Activated CD8-positive, alpha-beta T cell treated with anti-CD3 and anti-CD28 coated beads for 36 hours (primary cell): ENCODE data around the gene DENND10. TPM values are rescaled to one million over a fixed set of nuclear protein-coding genes. Genes with fewer than 3 reads are reported as not detected.

ENCODE experiments used
- ATAC-seq: fragments of 200-7000 bp; cut with Tn5 transposase; one replicate; pipeline ENCODE4 v1.10.0; 2021; ENCODE audit warnings: mild to moderate bottlenecking, moderate library complexity
- CTCF ChIA-PET: fragments of 350-600 bp; sonication (Branson Sonifier 250); formaldehyde crosslinking; loops from one replicate; lab custom pipeline; 2021; ENCODE audit warnings: antibody characterized with exemption; lab: Charles Lee
- POLR2A ChIA-PET: fragments of 350-600 bp; sonication (Branson Sonifier 250); formaldehyde crosslinking; loops from one replicate; lab custom pipeline; 2021; ENCODE audit warnings: antibody characterized with exemption; lab: Charles Lee
- DNase-seq: peaks from one replicate; pipeline ENCODE4 v3.0.0-alpha.2; 2020
- H3K27ac Mint-ChIP-seq: one replicate; pipeline ENCODE4 v1.8.0; 2021; ENCODE audit warnings: mild to moderate bottlenecking, mixed read lengths
- H3K27me3 Mint-ChIP-seq: one replicate; pipeline ENCODE4 v1.8.0; 2021; ENCODE audit warnings: mixed read lengths
- H3K36me3 Mint-ChIP-seq: one replicate; pipeline ENCODE4 v1.8.0; 2021; ENCODE audit warnings: low read depth, mixed read lengths
- H3K4me1 Mint-ChIP-seq: one replicate; pipeline ENCODE4 v1.8.0; 2021; ENCODE audit warnings: low read depth, mixed read lengths
- H3K4me3 Mint-ChIP-seq: one replicate; pipeline ENCODE4 v1.8.0; 2021; ENCODE audit warnings: mild to moderate bottlenecking, moderate library complexity, mixed read lengths
- H3K9me3 Mint-ChIP-seq: one replicate; pipeline ENCODE4 v1.8.0; 2021; ENCODE audit warnings: mixed read lengths
- CTCF ChIP-seq: fragments of 200-600 bp; IDR thresholded peaks from one replicate; pipeline ENCODE4 v1.8.0; 2022; ENCODE audit warnings: antibody characterized with exemption, mild to moderate bottlenecking
- intact Hi-C: fragments of 100-400 bp; cut with micrococcal nuclease; formaldehyde crosslinking; loops from one replicate; pipeline ENCODE4 v1.10.0; 2022
- total RNA-seq, 2 experiments: library from RNA; stranded (reverse); gene quantifications; one replicate each; pipeline ENCODE4 v1.2.3, GENCODE V29; 2021

Gene DENND10
- total RNA-seq, 2 experiments from 2014 or later = 16.9 to 18.6 TPM

GRCh38 chr10:119165171-119166117 is 61.5 kb downstream of the DENND10 start, which contains the start of gene SFXN4:
SFXN4 (minus strand) TSS chr10:119165714; CDS start chr10:119165647, 67 bp downstream.
- intact Hi-C loops = no loop called here
- no peak for TF ChIP-seq CTCF
- CTCF ChIA-PET = interaction anchor here (1.0 to 1.3 kb wide), 3 partner anchors 33 to 42 kb away, joined by 3 to 5 read pairs (median 5); partner anchors contain the start of gene GRK5
- peak; percentile 80 for DNase-seq
- ATAC-seq = peak; percentile 92
- H3K27ac Mint-ChIP-seq = peak within 1 kb of the TSS; percentile 95
- peak within 1 kb of the TSS; percentile 79 for H3K4me3 Mint-ChIP-seq
- no peaks in the 10 kb centered on the region for H3K9me3 Mint-ChIP-seq
- POLR2A ChIA-PET = interaction anchor here (0.7 to 2.9 kb wide), 18 partner anchors 11 to 186 kb away, joined by 3 to 14 read pairs (median 4); no protein-coding TSS in a partner anchor
- H3K36me3 Mint-ChIP-seq = peaks cover 45% of the 10 kb centered on the region
- no peaks in the 10 kb centered on the region for H3K27me3 Mint-ChIP-seq
- peaks cover 37% of the 10 kb centered on the region for H3K4me1 Mint-ChIP-seq

GRCh38 chr10:119166118-119166500 is 62.2 kb downstream of the DENND10 start:
- H3K27me3 Mint-ChIP-seq = no peaks in the 10 kb centered on the region
- DNase-seq (no peak), ATAC-seq (peak; percentile 27)
- intact Hi-C loops = no loop called here
- peak overlapping the region; percentile 79 for H3K4me3 Mint-ChIP-seq
- H3K4me1 Mint-ChIP-seq = peaks cover 37% of the 10 kb centered on the region
- peaks cover 40% of the 10 kb centered on the region for H3K36me3 Mint-ChIP-seq
- POLR2A ChIA-PET = interaction anchor here (0.6 to 2.9 kb wide), 8 partner anchors 10 to 134 kb away, joined by 3 to 14 read pairs (median 6); no protein-coding TSS in a partner anchor
- no peak for TF ChIP-seq CTCF
- CTCF ChIA-PET = no interaction called here
- H3K9me3 Mint-ChIP-seq = no peaks in the 10 kb centered on the region
- peak overlapping the region; percentile 95 for H3K27ac Mint-ChIP-seq

- peak overlapping the region; percentile 95 for H3K27ac Mint-ChIP-seq
- DNase-seq (no peak), ATAC-seq (no peak)
- peaks cover 39% of the 10 kb centered on the region for H3K36me3 Mint-ChIP-seq
- TF ChIP-seq CTCF = no peak
- intact Hi-C loops = no loop called here
- no peaks in the 10 kb centered on the region for H3K27me3 Mint-ChIP-seq
- no peaks in the 10 kb centered on the region for H3K9me3 Mint-ChIP-seq
- CTCF ChIA-PET = interaction anchor here (2.3 kb wide), 1 partner anchor 279 kb away, joined by 9 read pairs; no protein-coding TSS in a partner anchor
- POLR2A ChIA-PET = interaction anchor here (0.6 to 2.9 kb wide), 4 partner anchors 9 to 34 kb away, joined by 3 to 14 read pairs (median 8); no protein-coding TSS in a partner anchor
- peak overlapping the region; percentile 79 for H3K4me3 Mint-ChIP-seq
- H3K4me1 Mint-ChIP-seq = peaks cover 35% of the 10 kb centered on the region
Measured at GRCh38 chr10:119166564-119166963, 62.7 kb downstream of the DENND10 start.

GRCh38 chr10:119167041-119167440 is 63.1 kb downstream of the DENND10 start:
- TF ChIP-seq CTCF = no peak
- Mint-ChIP-seq H3K9me3 (no peaks in the 10 kb centered on the region), H3K36me3 (peaks cover 39% of the 10 kb centered on the region), H3K27me3 (no peaks in the 10 kb centered on the region), H3K4me3 (peak overlapping the region; percentile 79), H3K27ac (peak overlapping the region; percentile 95), H3K4me1 (peaks cover 32% of the 10 kb centered on the region)
- ChIA-PET CTCF (interaction anchor here (2.3 kb wide), 1 partner anchor 279 kb away, joined by 9 read pairs; no protein-coding TSS in a partner anchor), POLR2A (interaction anchor here (0.8 to 1.8 kb wide), 5 partner anchors 10 to 320 kb away, joined by 3 to 11 read pairs (median 5); no protein-coding TSS in a partner anchor)
- no peak for ATAC-seq
- DNase-seq = no peak
- intact Hi-C loops = no loop called here
